DMS153 (cell line): ENCODE data around the gene GGACT.

Experiments used
- DNase-seq: peaks from one replicate; lab custom pipeline; 2025; lab: John Stamatoyannopoulos, UW

The GGACT gene

GRCh38 chr13:100547791-100548201 lies 40.8 kb downstream of the GGACT start:
- no peak for DNase-seq

GRCh38 chr13:100546713-100547405 lies 41.7 kb downstream of the GGACT start:
- no peak for DNase-seq

GRCh38 chr13:100545684-100546061 lies 42.9 kb downstream of the GGACT start:
- DNase-seq, result no peak

GRCh38 chr13:100544866-100545683 lies 43.5 kb downstream of the GGACT start:
- DNase-seq, result peak; percentile 41

- DNase-seq, result no peak
Measured at GRCh38 chr13:100543872-100544602, 44.6 kb downstream of the GGACT start.

GRCh38 chr13:100542826-100543156 lies 45.8 kb downstream of the GGACT start:
- no peak for DNase-seq

- DNase-seq, result no peak
Measured at GRCh38 chr13:100541897-100542825, 46.4 kb downstream of the GGACT start.

GRCh38 chr13:100540621-100541020 lies 48.0 kb downstream of the GGACT start:
- DNase-seq, result no peak

- DNase-seq, result no peak
Measured at GRCh38 chr13:100537951-100538462, 50.6 kb downstream of the GGACT start.

- no peak for DNase-seq
Measured at GRCh38 chr13:100537486-100537885, 51.1 kb downstream of the GGACT start.

GRCh38 chr13:100536643-100537180 lies 51.9 kb downstream of the GGACT start:
- no peak for DNase-seq

- no peak for DNase-seq
Measured at GRCh38 chr13:100535426-100536135, 53.0 kb downstream of the GGACT start.

- no peak for DNase-seq
Measured at GRCh38 chr13:100534911-100535310, 53.7 kb downstream of the GGACT start.

GRCh38 chr13:100534147-100534843 lies 54.3 kb downstream of the GGACT start:
- DNase-seq, result no peak

GRCh38 chr13:100533588-100534041 lies 55.0 kb downstream of the GGACT start:
- DNase-seq, result peak; percentile 67

GRCh38 chr13:100532836-100533435 lies 55.7 kb downstream of the GGACT start:
- DNase-seq, result no peak

GRCh38 chr13:100532090-100532766 lies 56.4 kb downstream of the GGACT start:
- no peak for DNase-seq

GRCh38 chr13:100530671-100531213 lies 57.8 kb downstream of the GGACT start:
- DNase-seq, result peak; percentile 20
